ENCODE measurements around the gene JARID2.

- TF ChIP-seq GATA2 (IDR thresholded peaks at IDR 0.05; ENCODE audit: low read depth, low read length), result no peak
- no peak for TF ChIP-seq GATA3 (IDR thresholded peaks at IDR 0.05; ENCODE audit: low read depth, low read length)
Observed at GRCh38 chr6:15299430-15300131, 53.7 kb downstream of the JARID2 start.

Data from SH-SY5Y (cell line).